IMR-90 (cell line): ENCODE results near the gene ZDHHC7.

Source experiments
- BHLHE40 ChIP-seq: fragments of 150-350 bp; IDR thresholded peaks from 2 replicates; pipeline ENCODE4 v1.6.1; 2016; ENCODE audit warnings: mild to moderate bottlenecking, low read depth, low read length
- CEBPB ChIP-seq: IDR thresholded peaks from 2 replicates; pipeline ENCODE4 v1.6.1; 2012; ENCODE audit warnings: low read depth, low read length, improper control_type of control experiment
- CHD1 ChIP-seq: IDR thresholded peaks from 2 replicates; pipeline ENCODE4 v1.6.1; 2012; ENCODE audit warnings: low read depth, low read length, improper control_type of control experiment
- FOS ChIP-seq: fragments of 150-350 bp; IDR thresholded peaks from 2 replicates; pipeline ENCODE4 v1.6.1; 2016; ENCODE audit warnings: low read depth, low read length
- POLR2A ChIP-seq: IDR thresholded peaks from 2 replicates; pipeline ENCODE4 v1.6.1; 2012; ENCODE audit warnings: mild to moderate bottlenecking, low read depth, low read length
- RAD21 ChIP-seq: IDR thresholded peaks from 2 replicates; pipeline ENCODE4 v1.6.1; 2012; ENCODE audit warnings: low read length, improper control_type of control experiment
- RCOR1 ChIP-seq: IDR thresholded peaks from 2 replicates; pipeline ENCODE4 v1.6.1; 2012; ENCODE audit warnings: mild to moderate bottlenecking, low read length, improper control_type of control experiment; ENCODE audit not compliant: insufficient replicate concordance
- RFX5 ChIP-seq: IDR thresholded peaks from 2 replicates; pipeline ENCODE4 v1.8.0; 2012; ENCODE audit warnings: low read depth, mild to moderate bottlenecking, low read length, moderate library complexity
- TF ChIP-seq, protein P1 (sequence below): conservative IDR thresholded peaks from 2 replicates; pipeline ENCODE4 v1.5.1; 2012; ENCODE audit warnings: mild to moderate bottlenecking, low read depth, low read length, improper control_type of control experiment
- TF ChIP-seq, protein P2 (sequence below): fragments of 150-350 bp; IDR thresholded peaks from 2 replicates; pipeline ENCODE4 v1.6.1; 2016; ENCODE audit warnings: low read depth, mild to moderate bottlenecking, low read length, moderate library complexity, borderline replicate concordance
- TF ChIP-seq, protein P3 (sequence below): fragments of 150-350 bp; IDR thresholded peaks from 2 replicates; pipeline ENCODE4 v1.6.1; 2017; ENCODE audit warnings: mild to moderate bottlenecking, antibody characterized with exemption, low read length, low read depth

DNA sequence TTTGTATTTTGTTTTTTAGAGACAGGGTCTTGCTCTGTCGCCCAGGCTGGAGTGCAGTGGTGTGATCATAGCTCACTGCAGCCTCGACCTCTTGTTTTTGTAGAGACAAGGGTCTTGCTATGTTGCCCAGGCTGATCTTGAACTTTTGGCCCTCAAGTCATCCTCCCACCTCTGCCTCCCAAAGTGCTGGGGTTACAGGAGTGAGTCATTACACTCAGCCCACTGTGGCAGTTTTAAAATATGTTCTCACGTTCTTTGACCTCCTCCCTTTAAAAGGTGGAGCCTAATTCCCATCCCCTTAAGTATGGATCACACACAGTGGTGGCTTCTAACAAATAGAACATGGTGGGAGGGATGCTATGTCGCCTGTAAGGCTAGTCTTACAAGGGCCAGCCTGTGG, 67.7 kb downstream of the ZDHHC7 start:
- TF ChIP-seq, protein P1, sequence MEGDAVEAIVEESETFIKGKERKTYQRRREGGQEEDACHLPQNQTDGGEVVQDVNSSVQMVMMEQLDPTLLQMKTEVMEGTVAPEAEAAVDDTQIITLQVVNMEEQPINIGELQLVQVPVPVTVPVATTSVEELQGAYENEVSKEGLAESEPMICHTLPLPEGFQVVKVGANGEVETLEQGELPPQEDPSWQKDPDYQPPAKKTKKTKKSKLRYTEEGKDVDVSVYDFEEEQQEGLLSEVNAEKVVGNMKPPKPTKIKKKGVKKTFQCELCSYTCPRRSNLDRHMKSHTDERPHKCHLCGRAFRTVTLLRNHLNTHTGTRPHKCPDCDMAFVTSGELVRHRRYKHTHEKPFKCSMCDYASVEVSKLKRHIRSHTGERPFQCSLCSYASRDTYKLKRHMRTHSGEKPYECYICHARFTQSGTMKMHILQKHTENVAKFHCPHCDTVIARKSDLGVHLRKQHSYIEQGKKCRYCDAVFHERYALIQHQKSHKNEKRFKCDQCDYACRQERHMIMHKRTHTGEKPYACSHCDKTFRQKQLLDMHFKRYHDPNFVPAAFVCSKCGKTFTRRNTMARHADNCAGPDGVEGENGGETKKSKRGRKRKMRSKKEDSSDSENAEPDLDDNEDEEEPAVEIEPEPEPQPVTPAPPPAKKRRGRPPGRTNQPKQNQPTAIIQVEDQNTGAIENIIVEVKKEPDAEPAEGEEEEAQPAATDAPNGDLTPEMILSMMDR: no peak
- TF ChIP-seq CHD1: no peak
- TF ChIP-seq RAD21: no peak
- TF ChIP-seq CEBPB: no peak
- TF ChIP-seq FOS: no peak
- no peak for TF ChIP-seq RFX5
- no peak for TF ChIP-seq POLR2A
- TF ChIP-seq, protein P2, sequence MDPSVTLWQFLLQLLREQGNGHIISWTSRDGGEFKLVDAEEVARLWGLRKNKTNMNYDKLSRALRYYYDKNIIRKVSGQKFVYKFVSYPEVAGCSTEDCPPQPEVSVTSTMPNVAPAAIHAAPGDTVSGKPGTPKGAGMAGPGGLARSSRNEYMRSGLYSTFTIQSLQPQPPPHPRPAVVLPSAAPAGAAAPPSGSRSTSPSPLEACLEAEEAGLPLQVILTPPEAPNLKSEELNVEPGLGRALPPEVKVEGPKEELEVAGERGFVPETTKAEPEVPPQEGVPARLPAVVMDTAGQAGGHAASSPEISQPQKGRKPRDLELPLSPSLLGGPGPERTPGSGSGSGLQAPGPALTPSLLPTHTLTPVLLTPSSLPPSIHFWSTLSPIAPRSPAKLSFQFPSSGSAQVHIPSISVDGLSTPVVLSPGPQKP: no peak
- TF ChIP-seq, protein P3, sequence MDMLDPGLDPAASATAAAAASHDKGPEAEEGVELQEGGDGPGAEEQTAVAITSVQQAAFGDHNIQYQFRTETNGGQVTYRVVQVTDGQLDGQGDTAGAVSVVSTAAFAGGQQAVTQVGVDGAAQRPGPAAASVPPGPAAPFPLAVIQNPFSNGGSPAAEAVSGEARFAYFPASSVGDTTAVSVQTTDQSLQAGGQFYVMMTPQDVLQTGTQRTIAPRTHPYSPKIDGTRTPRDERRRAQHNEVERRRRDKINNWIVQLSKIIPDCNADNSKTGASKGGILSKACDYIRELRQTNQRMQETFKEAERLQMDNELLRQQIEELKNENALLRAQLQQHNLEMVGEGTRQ: no peak
- TF ChIP-seq BHLHE40: no peak
- TF ChIP-seq RCOR1: no peak
